ENCODE data around the gene ABHD1. TPM values are rescaled to one million over a fixed set of nuclear protein-coding genes. Genes with fewer than 3 reads are reported as not detected.

The ABHD1 gene
- polyA plus RNA-seq, 1 donor from 2014 or later = not detected

GRCh38 chr2:27171351-27171848 is 47.8 kb downstream of the ABHD1 start:
- TF ChIP-seq EZH2 (IDR thresholded peaks at IDR 0.05; ENCODE audit: borderline replicate concordance, insufficient read depth, low read length, poor library complexity, severe bottlenecking) (no peak), TAF1 (IDR thresholded peaks at IDR 0.05; ENCODE audit: low read depth) (no peak), EP300 (conservative IDR thresholded peaks at IDR 0.05; ENCODE audit: poor library complexity, severe bottlenecking) (no peak)
- no peak overlapping the region for H3K27ac ChIP-seq (ENCODE audit: low read length)
- no peaks in the 10 kb centered on the region for H3K27me3 ChIP-seq (ENCODE audit: insufficient read depth, low read depth, low read length)

GRCh38 chr2:27174638-27175037 is 51.0 kb downstream of the ABHD1 start:
- H2AFZ ChIP-seq (ENCODE audit: low read depth, low read length) = no peak overlapping the region
- H3K36me3 ChIP-seq (ENCODE audit: insufficient read depth, low read length) = no peaks in the 10 kb centered on the region
- no peaks in the 10 kb centered on the region for H3K9me3 ChIP-seq (ENCODE audit: low read length)
- H3K27me3 ChIP-seq (ENCODE audit: insufficient read depth, low read depth, low read length) = no peaks in the 10 kb centered on the region
- H3K4me3 ChIP-seq (ENCODE audit: low read length) = no peak overlapping the region
- H3K79me2 ChIP-seq (replicated peaks; ENCODE audit: insufficient read depth, low read length) = no peaks in the 10 kb centered on the region
- no peak for TF ChIP-seq MXI1 (conservative IDR thresholded peaks at IDR 0.05; ENCODE audit: poor library complexity, severe bottlenecking)
- TF ChIP-seq TAF1 (IDR thresholded peaks at IDR 0.05; ENCODE audit: low read depth) = no peak
- TF ChIP-seq EP300 (conservative IDR thresholded peaks at IDR 0.05; ENCODE audit: poor library complexity, severe bottlenecking) = no peak
- no peak for TF ChIP-seq EZH2 (IDR thresholded peaks at IDR 0.05; ENCODE audit: borderline replicate concordance, insufficient read depth, low read length, poor library complexity, severe bottlenecking)
- TF ChIP-seq REST (IDR thresholded peaks at IDR 0.05; ENCODE audit: borderline replicate concordance) = no peak
- TF ChIP-seq POLR2AphosphoS5 (IDR thresholded peaks at IDR 0.05) = no peak
- no peak for TF ChIP-seq RAD21 (conservative IDR thresholded peaks at IDR 0.05)
- TF ChIP-seq CTCF (IDR thresholded peaks at IDR 0.05; ENCODE audit: poor library complexity, severe bottlenecking) = no peak
- TF ChIP-seq SMC3 (conservative IDR thresholded peaks at IDR 0.05; ENCODE audit: poor library complexity) = no peak
- no peak overlapping the region for H3K27ac ChIP-seq (ENCODE audit: low read length)
- H4K20me1 ChIP-seq (ENCODE audit: insufficient read depth) = no peaks in the 10 kb centered on the region
- H3K9ac ChIP-seq (ENCODE audit: low read length) = no peak overlapping the region
- no peaks in the 10 kb centered on the region for H3K9me2 ChIP-seq (ENCODE audit: insufficient read depth, low read length)
- H3F3A ChIP-seq (ENCODE audit: insufficient read depth, low read length, poor library complexity, severe bottlenecking) = no peaks in the 10 kb centered on the region
- H3K4me2 ChIP-seq (ENCODE audit: low read length) = no peak overlapping the region

More at GRCh38 chr2:27171351-27171848, 47.8 kb downstream of the ABHD1 start:
- Histone ChIP-seq H3K4me3 (ENCODE audit: low read length) (no peak overlapping the region), H3K36me3 (ENCODE audit: insufficient read depth, low read length) (no peaks in the 10 kb centered on the region), H3K9me2 (ENCODE audit: insufficient read depth, low read length) (no peaks in the 10 kb centered on the region), H3K9ac (ENCODE audit: low read length) (no peak overlapping the region), H2AFZ (ENCODE audit: low read depth, low read length) (no peak overlapping the region), H4K20me1 (ENCODE audit: insufficient read depth) (no peaks in the 10 kb centered on the region), H3K4me2 (ENCODE audit: low read length) (no peak overlapping the region), H3F3A (ENCODE audit: insufficient read depth, low read length, poor library complexity, severe bottlenecking) (no peaks in the 10 kb centered on the region), H3K9me3 (ENCODE audit: low read length) (no peaks in the 10 kb centered on the region), H3K79me2 (replicated peaks; ENCODE audit: insufficient read depth, low read length) (no peaks in the 10 kb centered on the region)

All from neural cell (in vitro differentiated cells).